Adipocyte (in vitro differentiated cells): ENCODE results near the gene HSD11B1.

ENCODE experiments used
- DNase-seq: peaks from one replicate; pipeline ENCODE4 v3.0.0-alpha.2; 2015; ENCODE audit warnings: low read depth
- H3K27me3 ChIP-seq: replicated peaks from 2 replicates; pipeline ENCODE4 v1.7.0; 2013; ENCODE audit warnings: mild to moderate bottlenecking, low read length, moderate library complexity; ENCODE audit not compliant: control insufficient read depth, insufficient read depth
- H3K36me3 ChIP-seq: 2 replicates; pipeline ENCODE4 v1.7.0; 2013; ENCODE audit warnings: low read length, mild to moderate bottlenecking, moderate library complexity; ENCODE audit not compliant: control insufficient read depth, insufficient read depth, severe bottlenecking
- H3K4me1 ChIP-seq: 2 replicates; pipeline ENCODE4 v1.7.0; 2013; ENCODE audit warnings: mild to moderate bottlenecking, low read length, moderate library complexity; ENCODE audit not compliant: control insufficient read depth, insufficient read depth
- H3K4me3 ChIP-seq: 2 replicates; pipeline ENCODE4 v1.7.0; 2013; ENCODE audit warnings: mild to moderate bottlenecking, low read length, moderate library complexity
- H3K9ac ChIP-seq: 2 replicates; pipeline ENCODE4 v1.7.0; 2013; ENCODE audit warnings: mild to moderate bottlenecking, low read length, moderate library complexity
- H3K9me3 ChIP-seq: 2 replicates; pipeline ENCODE4 v1.7.0; 2013; ENCODE audit warnings: mild to moderate bottlenecking, low read length, moderate library complexity; ENCODE audit not compliant: control insufficient read depth

The HSD11B1 gene

DNA sequence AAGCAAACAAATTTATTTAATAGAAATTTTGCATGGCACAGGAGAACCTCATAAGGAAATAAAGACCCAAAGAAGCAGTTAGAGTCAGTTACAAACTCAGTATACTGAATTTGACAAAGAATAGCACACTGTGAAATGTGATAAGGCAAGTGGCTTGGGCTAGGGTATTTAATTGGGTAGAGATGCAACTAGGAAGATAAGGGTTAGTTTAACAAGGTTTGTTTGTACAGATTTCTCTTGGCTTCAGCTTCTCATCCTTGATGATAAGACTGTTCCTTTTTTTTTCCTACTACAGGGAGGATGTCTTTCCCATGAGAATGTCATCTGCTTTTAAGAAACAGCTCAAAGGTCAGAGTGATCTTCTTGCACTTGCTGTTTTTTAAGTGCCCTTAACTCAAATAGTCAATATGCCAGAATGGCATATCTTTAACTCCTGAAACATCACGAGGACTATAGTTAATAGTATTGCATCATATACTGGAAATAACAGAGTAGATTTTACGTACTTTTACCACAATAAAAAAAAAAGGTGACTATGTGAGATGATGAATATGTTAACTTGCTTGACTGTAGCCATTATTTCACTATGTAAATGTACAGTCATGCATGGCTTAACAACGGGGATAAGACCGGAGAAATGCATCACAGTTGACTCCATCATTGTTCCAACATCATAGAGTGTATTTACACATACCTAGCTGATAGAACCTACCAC lies 42.0 kb downstream of the HSD11B1 start:
- Histone ChIP-seq H3K9me3 (no peaks in the 10 kb centered on the region), H3K4me3 (no peak overlapping the region), H3K27me3 (no peaks in the 10 kb centered on the region), H3K4me1 (peaks cover 33% of the 10 kb centered on the region), H3K36me3 (no peaks in the 10 kb centered on the region), H3K9ac (no peak overlapping the region)
- DNase-seq, result no peak

GRCh38 chr1:209747580-209748262 lies 43.1 kb downstream of the HSD11B1 start:
- H3K36me3 ChIP-seq, result no peaks in the 10 kb centered on the region
- H3K9ac ChIP-seq, result peak overlapping the region; percentile 37
- H3K27me3 ChIP-seq, result no peaks in the 10 kb centered on the region
- DNase-seq, result peak; percentile 93
- peak overlapping the region; percentile 35 for H3K4me3 ChIP-seq
- no peaks in the 10 kb centered on the region for H3K9me3 ChIP-seq
- peaks cover 22% of the 10 kb centered on the region for H3K4me1 ChIP-seq

DNA sequence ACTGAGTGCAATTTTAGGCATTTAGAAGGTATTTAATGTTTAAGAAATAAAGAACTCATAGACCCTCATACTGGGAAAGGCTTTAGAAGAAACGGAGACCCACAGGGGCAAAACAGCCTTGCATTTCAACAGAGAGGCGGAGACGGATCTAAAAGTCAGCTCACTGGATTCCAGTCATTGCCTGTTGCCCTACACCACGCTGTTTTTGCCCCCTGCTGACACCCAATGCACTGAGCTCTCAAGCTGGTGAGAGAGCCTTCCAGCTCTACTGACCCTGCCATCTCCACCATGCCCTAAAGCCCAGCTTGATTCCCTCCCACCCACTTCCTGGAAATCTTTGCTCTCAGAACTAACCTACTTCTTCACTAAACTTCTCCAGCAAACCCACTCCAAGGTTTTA lies 44.0 kb downstream of the HSD11B1 start:
- Histone ChIP-seq H3K36me3 (no peaks in the 10 kb centered on the region), H3K4me1 (peaks cover 15% of the 10 kb centered on the region), H3K9ac (no peak overlapping the region), H3K4me3 (no peak overlapping the region), H3K9me3 (no peaks in the 10 kb centered on the region), H3K27me3 (no peaks in the 10 kb centered on the region)
- no peak for DNase-seq

DNA sequence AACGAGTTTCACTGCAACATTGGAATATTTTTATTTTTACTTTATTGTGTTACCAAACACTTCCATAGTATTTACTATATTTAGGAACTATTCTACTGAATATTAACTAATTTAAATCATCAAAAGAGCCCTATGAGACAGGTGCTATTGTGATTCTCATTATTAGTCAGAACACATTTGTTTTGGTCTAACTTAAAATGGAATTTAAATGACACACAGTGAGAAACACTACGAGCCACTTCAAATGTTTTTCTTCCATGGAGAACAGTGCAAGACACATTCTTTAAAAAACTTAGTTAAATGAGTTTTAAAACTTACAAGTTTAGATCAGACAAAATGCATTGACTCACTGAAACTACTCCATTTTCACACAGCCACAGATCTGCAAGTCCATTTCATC lies 44.6 kb downstream of the HSD11B1 start:
- H3K9ac ChIP-seq, result no peak overlapping the region
- DNase-seq, result no peak
- no peaks in the 10 kb centered on the region for H3K36me3 ChIP-seq
- peaks cover 14% of the 10 kb centered on the region for H3K4me1 ChIP-seq
- H3K4me3 ChIP-seq, result no peak overlapping the region
- H3K27me3 ChIP-seq, result no peaks in the 10 kb centered on the region
- H3K9me3 ChIP-seq, result no peaks in the 10 kb centered on the region

- no peak for DNase-seq
- Histone ChIP-seq H3K36me3 (no peaks in the 10 kb centered on the region), H3K27me3 (no peaks in the 10 kb centered on the region), H3K9me3 (no peaks in the 10 kb centered on the region), H3K4me3 (no peak overlapping the region), H3K9ac (no peak overlapping the region), H3K4me1 (peaks cover 14% of the 10 kb centered on the region)
Observed at GRCh38 chr1:209749670-209750323, 45.2 kb downstream of the HSD11B1 start.

GRCh38 chr1:209751627-209752231 lies 47.1 kb downstream of the HSD11B1 start:
- H3K9ac ChIP-seq, result no peak overlapping the region
- DNase-seq, result no peak
- peaks cover 8% of the 10 kb centered on the region for H3K4me1 ChIP-seq

DNA sequence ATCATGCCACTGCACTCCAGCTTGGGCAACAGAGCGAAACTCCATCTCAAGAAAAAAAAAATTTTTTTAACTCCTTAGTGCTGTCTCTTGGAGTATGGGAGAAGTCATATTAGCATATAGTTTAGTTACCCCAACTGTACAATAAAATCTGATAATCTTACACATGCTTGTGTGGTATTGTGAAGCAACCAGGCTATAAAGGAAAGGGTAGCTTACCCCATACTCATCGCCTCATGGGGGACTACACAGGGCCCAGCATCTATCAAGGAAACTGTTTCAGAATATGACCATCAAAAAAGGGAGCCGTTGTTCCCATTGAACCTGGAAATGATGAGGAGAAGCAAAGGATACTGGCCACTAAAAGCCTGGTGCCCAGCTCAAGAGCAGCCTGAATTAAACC lies 48.2 kb downstream of the HSD11B1 start:
- H3K9me3 ChIP-seq, result no peaks in the 10 kb centered on the region
- H3K9ac ChIP-seq, result no peak overlapping the region
- no peak for DNase-seq
- no peaks in the 10 kb centered on the region for H3K36me3 ChIP-seq
- H3K27me3 ChIP-seq, result peaks cover 15% of the 10 kb centered on the region
- no peaks in the 10 kb centered on the region for H3K4me1 ChIP-seq
- H3K4me3 ChIP-seq, result no peak overlapping the region

More at GRCh38 chr1:209751627-209752231, 47.1 kb downstream of the HSD11B1 start:
- no peaks in the 10 kb centered on the region for H3K9me3 ChIP-seq
- peaks cover 8% of the 10 kb centered on the region for H3K27me3 ChIP-seq
- H3K4me3 ChIP-seq, result no peak overlapping the region
- no peaks in the 10 kb centered on the region for H3K36me3 ChIP-seq

DNA sequence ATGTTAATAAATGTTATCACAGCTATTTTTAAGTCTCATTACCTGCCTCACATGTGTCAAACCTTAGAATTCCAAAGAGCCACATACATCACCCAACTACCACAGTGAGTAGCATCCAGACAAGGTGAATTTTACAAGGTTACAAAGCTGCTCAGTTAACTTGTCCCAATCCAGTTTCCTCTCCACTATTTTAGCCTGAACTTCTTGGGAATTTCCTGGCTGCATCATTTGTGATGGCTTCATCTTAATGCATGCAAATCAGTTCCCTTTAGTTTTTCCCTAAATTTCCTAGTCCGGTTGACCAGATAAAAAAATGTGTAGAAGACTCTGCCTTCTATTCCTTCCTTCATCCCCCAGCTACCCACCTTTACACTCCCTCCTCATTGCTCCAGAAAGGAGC lies 50.6 kb downstream of the HSD11B1 start:
- peaks cover 15% of the 10 kb centered on the region for H3K27me3 ChIP-seq
- H3K4me1 ChIP-seq, result no peaks in the 10 kb centered on the region
- no peaks in the 10 kb centered on the region for H3K36me3 ChIP-seq
- no peak overlapping the region for H3K4me3 ChIP-seq
- no peak overlapping the region for H3K9ac ChIP-seq
- H3K9me3 ChIP-seq, result no peaks in the 10 kb centered on the region
- no peak for DNase-seq

- Histone ChIP-seq H3K4me1 (no peaks in the 10 kb centered on the region), H3K4me3 (no peak within 1 kb of the TSS), H3K27me3 (peaks cover 15% of the 10 kb centered on the region), H3K36me3 (no peaks in the 10 kb centered on the region), H3K9ac (no peak within 1 kb of the TSS), H3K9me3 (no peaks in the 10 kb centered on the region)
- no peak for DNase-seq
Observed at GRCh38 chr1:209755926-209756614, 51.4 kb downstream of the HSD11B1 start, which contains the start of gene TRAF3IP3. Gene TRAF3IP3, plus strand, starts transcription at chr1:209756053. Its CDS starts 3,987 bp downstream, at chr1:209760040.

- Histone ChIP-seq H3K4me3 (no peak overlapping the region), H3K9me3 (no peaks in the 10 kb centered on the region), H3K9ac (no peak overlapping the region), H3K4me1 (no peaks in the 10 kb centered on the region), H3K36me3 (no peaks in the 10 kb centered on the region), H3K27me3 (peaks cover 15% of the 10 kb centered on the region)
- no peak for DNase-seq
Observed at GRCh38 chr1:209756615-209757445, 52.2 kb downstream of the HSD11B1 start.
